Astrocyte of the spinal cord (primary cell): ENCODE measurements around the gene TUBA3E.
"Not testable (repeated sequence)": the region's sequence is repeated elsewhere in the genome, so short reads cannot be mapped to it uniquely, and the experiment has no call there.

Source experiments
- DNase-seq: peaks from one replicate; pipeline ENCODE4 v3.0.0; 2011; ENCODE audit warnings: low read depth, low spot score
- H3K4me3 ChIP-seq: 2 replicates; pipeline ENCODE4 v1.5.1; 2011; ENCODE audit warnings: low read depth, mild to moderate bottlenecking, low read length, moderate library complexity
- in situ Hi-C: cut with HindIII; loops from 2 replicates; pipeline ENCODE4 v1.10.0; 2017; ENCODE audit warnings: low sequenced_read_pairs
- TF ChIP-seq, protein P1 (sequence below): IDR thresholded peaks from 2 replicates; pipeline ENCODE4 v1.5.1; 2012; ENCODE audit warnings: low read depth, mild to moderate bottlenecking, low read length, inconsistent platforms

The TUBA3E gene

DNA sequence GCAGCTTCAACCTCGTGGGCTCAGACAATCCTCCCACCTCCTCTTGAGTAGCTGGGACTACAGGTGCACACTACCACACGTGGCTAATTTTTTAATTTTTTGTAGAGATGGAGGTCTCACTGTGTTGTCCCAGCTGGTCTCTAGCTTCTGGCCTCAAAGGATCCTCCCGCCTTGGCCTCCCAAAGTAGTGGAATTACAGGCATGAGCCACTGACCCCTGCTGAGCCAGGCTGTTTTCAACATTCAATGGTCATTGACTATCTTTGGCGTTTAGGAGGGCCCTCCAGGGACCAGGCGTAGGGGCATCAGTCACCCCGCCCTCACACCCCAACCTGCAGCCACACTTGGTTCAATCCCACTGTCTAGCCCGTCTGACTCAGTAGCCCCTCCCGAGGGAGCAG, 11.0 kb downstream of the TUBA3E start:
- DNase-seq = no peak
- no peak overlapping the region for H3K4me3 ChIP-seq
- TF ChIP-seq, protein P1, sequence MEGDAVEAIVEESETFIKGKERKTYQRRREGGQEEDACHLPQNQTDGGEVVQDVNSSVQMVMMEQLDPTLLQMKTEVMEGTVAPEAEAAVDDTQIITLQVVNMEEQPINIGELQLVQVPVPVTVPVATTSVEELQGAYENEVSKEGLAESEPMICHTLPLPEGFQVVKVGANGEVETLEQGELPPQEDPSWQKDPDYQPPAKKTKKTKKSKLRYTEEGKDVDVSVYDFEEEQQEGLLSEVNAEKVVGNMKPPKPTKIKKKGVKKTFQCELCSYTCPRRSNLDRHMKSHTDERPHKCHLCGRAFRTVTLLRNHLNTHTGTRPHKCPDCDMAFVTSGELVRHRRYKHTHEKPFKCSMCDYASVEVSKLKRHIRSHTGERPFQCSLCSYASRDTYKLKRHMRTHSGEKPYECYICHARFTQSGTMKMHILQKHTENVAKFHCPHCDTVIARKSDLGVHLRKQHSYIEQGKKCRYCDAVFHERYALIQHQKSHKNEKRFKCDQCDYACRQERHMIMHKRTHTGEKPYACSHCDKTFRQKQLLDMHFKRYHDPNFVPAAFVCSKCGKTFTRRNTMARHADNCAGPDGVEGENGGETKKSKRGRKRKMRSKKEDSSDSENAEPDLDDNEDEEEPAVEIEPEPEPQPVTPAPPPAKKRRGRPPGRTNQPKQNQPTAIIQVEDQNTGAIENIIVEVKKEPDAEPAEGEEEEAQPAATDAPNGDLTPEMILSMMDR = no peak
- in situ Hi-C loops = no loop called here

- no peak overlapping the region for H3K4me3 ChIP-seq
- TF ChIP-seq, protein P1 = no peak
- DNase-seq = no peak
- in situ Hi-C loops = no loop called here
Measured at GRCh38 chr2:130186391-130186790, 11.8 kb downstream of the TUBA3E start.

GRCh38 chr2:130185896-130186295, 12.3 kb downstream of the TUBA3E start:
- TF ChIP-seq, protein P1 = no peak
- no peak overlapping the region for H3K4me3 ChIP-seq
- in situ Hi-C loops = no loop called here
- DNase-seq = no peak

GRCh38 chr2:130185436-130185835, 12.8 kb downstream of the TUBA3E start:
- in situ Hi-C loops = no loop called here
- H3K4me3 ChIP-seq = no peak overlapping the region
- TF ChIP-seq, protein P1 = no peak
- no peak for DNase-seq

DNA sequence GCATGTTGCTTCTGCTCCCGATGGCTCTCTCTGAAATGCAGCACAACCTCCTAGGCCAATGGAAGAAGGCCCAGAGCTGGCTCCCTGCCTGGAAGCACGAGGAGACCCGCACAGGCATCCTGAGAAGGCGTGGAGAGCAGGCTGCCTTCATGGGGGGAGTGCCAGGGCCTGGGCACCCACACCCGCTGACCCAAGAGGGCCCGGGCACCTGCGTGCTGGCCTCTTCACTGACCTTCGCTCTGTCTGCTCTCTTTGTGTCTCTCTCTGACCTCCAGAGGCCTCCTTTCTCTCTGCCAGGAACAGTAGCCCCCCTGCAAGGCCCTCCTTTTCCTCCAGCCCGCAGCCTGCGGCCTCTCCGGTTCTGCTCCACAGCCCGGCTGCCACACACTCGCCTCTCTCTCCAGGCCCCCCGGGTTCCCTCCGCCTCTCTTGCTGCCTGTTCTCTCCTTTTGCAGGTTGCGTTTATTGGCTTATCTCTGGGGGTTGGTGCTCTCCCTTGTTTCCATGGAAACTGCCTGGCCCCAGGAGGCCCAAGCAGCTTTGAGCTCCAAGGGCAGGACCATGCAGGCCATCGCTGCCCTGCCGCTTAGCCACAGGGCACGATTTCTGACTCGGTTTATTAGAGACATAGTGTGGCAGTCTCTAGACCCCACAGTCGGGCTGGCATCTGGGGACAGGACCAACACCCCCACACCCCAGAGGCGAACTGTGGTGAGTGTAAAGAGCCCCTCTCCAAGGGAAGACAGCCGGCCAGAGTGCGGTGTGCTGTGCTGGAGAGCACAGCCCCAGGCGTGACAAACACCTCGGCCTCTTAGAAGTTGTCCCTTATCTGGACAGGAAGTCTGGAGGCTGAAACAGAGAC, 14.5 kb downstream of the TUBA3E start:
- H3K4me3 ChIP-seq = peak overlapping the region; percentile 55
- peak; percentile 39 for DNase-seq
- TF ChIP-seq, protein P1 = no peak
- in situ Hi-C loops = no loop called here

GRCh38 chr2:130182826-130183511, 15.3 kb downstream of the TUBA3E start:
- peak; percentile 3 for DNase-seq
- in situ Hi-C loops = not testable (repeated sequence)
- peak overlapping the region; percentile 55 for H3K4me3 ChIP-seq
